A673 (cell line): ENCODE data around the gene UTP3. TPM values are rescaled to one million over a fixed set of nuclear protein-coding genes. Genes with fewer than 3 reads are reported as not detected.
"Not testable (repeated sequence)": the region's sequence is repeated elsewhere in the genome, so short reads cannot be mapped to it uniquely, and the experiment has no call there.

Source experiments
- Bru-seq: library from RNA; stranded (reverse); fragments of 400-500 nt; gene quantifications from one replicate; lab custom pipeline; 2021; lab: Mats Ljungman, UMichigan
- BruChase-seq, 2 experiments: library from RNA; stranded (reverse); fragments of 400-500 nt; gene quantifications; one replicate each; lab custom pipeline; 2021; lab: Mats Ljungman, UMichigan
- BruUV-seq: library from RNA; stranded (reverse); fragments of 400-500 nt; replicated peaks from 2 replicates; lab custom pipeline; 2021; lab: Mats Ljungman, UMichigan
- CTCF ChIA-PET: fragments of 300-600 bp; sonication (Branson Sonifier 250); formaldehyde crosslinking; loops from one replicate; lab custom pipeline; 2022; ENCODE audit warnings: antibody characterized with exemption; lab: Charles Lee
- POLR2A ChIA-PET: fragments of 300-600 bp; sonication (Branson Sonifier 250); formaldehyde crosslinking; loops from one replicate; lab custom pipeline; 2022; ENCODE audit warnings: antibody characterized with exemption; ENCODE audit not compliant: low non-redundant PET; lab: Charles Lee
- DNase-seq: peaks from one replicate; pipeline ENCODE4 v3.0.0-alpha.2; 2015; ENCODE audit warnings: low spot score
- H3K27ac ChIP-seq: fragments of 200-600 bp; sonication (generic); 2 replicates; pipeline ENCODE4 v1.5.1; 2016; ENCODE audit warnings: mixed run types, low read depth, mild to moderate bottlenecking, mixed read lengths, antibody characterized with exemption, low read length; ENCODE audit not compliant: poor library complexity, severe bottlenecking
- H3K27me3 ChIP-seq: fragments of 200-600 bp; sonication (generic); replicated peaks from 2 replicates; pipeline ENCODE4 v1.6.1; 2017; ENCODE audit warnings: mixed run types, low read depth, mild to moderate bottlenecking, mixed read lengths, antibody characterized with exemption, low read length; ENCODE audit not compliant: insufficient read depth, poor library complexity
- H3K36me3 ChIP-seq: fragments of 200-600 bp; sonication (generic); 2 replicates; pipeline ENCODE4 v1.6.1; 2016; ENCODE audit warnings: mixed run types, mild to moderate bottlenecking, mixed read lengths, antibody characterized with exemption, low read length; ENCODE audit not compliant: insufficient read depth, poor library complexity, severe bottlenecking
- H3K4me1 ChIP-seq: fragments of 200-600 bp; sonication (generic); 2 replicates; pipeline ENCODE4 v1.6.1; 2017; ENCODE audit warnings: mixed run types, mild to moderate bottlenecking, mixed read lengths, antibody characterized with exemption, low read length; ENCODE audit not compliant: insufficient read depth, poor library complexity, severe bottlenecking
- H3K4me3 ChIP-seq: fragments of 200-600 bp; sonication (generic); 2 replicates; pipeline ENCODE4 v1.5.1; 2016; ENCODE audit warnings: low read depth, mixed run types, mild to moderate bottlenecking, mixed read lengths, low read length; ENCODE audit not compliant: poor library complexity, severe bottlenecking
- H3K9me3 ChIP-seq: fragments of 200-600 bp; sonication (generic); 2 replicates; pipeline ENCODE4 v1.6.1; 2016; ENCODE audit warnings: mixed run types, low read depth, mild to moderate bottlenecking, mixed read lengths, antibody characterized with exemption, low read length; ENCODE audit not compliant: poor library complexity, severe bottlenecking
- EZH2 ChIP-seq: fragments of 200-600 bp; sonication (generic); IDR thresholded peaks from 2 replicates; pipeline ENCODE4 v1.6.1; 2017; ENCODE audit warnings: borderline replicate concordance, low read depth, mild to moderate bottlenecking, mixed read lengths, antibody characterized with exemption, low read length; ENCODE audit not compliant: poor library complexity, severe bottlenecking
- intact Hi-C: fragments of 100-400 bp; cut with micrococcal nuclease; formaldehyde crosslinking; loops from one replicate; pipeline ENCODE4 v1.10.0; 2022; ENCODE audit not compliant: unreplicated experiment
- long read RNA-seq: library from polyadenylated mRNA; stranded (forward); transcript quantifications from one replicate; pipeline ENCODE4 v2.0.0, GENCODE V29; 2022
- total RNA-seq: library from RNA; stranded (reverse); gene quantifications from 2 replicates; pipeline ENCODE4 v1.2.3, GENCODE V29; 2021
- TF ChIP-seq, protein P1 (sequence below): fragments of 300-800, 200-600 bp; sonication (generic); conservative IDR thresholded peaks from 2 replicates; pipeline ENCODE4 v1.5.1; 2017; ENCODE audit warnings: low read depth, mild to moderate bottlenecking, antibody characterized with exemption, low read length, moderate library complexity, mixed read lengths

Gene UTP3, protein sequence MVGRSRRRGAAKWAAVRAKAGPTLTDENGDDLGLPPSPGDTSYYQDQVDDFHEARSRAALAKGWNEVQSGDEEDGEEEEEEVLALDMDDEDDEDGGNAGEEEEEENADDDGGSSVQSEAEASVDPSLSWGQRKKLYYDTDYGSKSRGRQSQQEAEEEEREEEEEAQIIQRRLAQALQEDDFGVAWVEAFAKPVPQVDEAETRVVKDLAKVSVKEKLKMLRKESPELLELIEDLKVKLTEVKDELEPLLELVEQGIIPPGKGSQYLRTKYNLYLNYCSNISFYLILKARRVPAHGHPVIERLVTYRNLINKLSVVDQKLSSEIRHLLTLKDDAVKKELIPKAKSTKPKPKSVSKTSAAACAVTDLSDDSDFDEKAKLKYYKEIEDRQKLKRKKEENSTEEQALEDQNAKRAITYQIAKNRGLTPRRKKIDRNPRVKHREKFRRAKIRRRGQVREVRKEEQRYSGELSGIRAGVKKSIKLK
- total RNA-seq (16.2 and 17.1 TPM in 2 replicates), Bru-seq, nascent RNA (percentile 88 among the genes with signal in this experiment), BruChase-seq, experiment 1, labeled RNA remaining after a 2-hour chase (percentile 97 among the genes with signal in this experiment), BruChase-seq, experiment 2, labeled RNA remaining after a 6-hour chase (percentile 97 among the genes with signal in this experiment)
- long read RNA-seq, transcript UTP3-201 (1 exons, 2,073 nt): major isoform, 5 of 5 reads
- long read RNA-seq, partial matches to known transcripts: 0 of 5 reads
- long read RNA-seq, other reads (novel, unspliced or antisense): 0 of 5 reads

DNA sequence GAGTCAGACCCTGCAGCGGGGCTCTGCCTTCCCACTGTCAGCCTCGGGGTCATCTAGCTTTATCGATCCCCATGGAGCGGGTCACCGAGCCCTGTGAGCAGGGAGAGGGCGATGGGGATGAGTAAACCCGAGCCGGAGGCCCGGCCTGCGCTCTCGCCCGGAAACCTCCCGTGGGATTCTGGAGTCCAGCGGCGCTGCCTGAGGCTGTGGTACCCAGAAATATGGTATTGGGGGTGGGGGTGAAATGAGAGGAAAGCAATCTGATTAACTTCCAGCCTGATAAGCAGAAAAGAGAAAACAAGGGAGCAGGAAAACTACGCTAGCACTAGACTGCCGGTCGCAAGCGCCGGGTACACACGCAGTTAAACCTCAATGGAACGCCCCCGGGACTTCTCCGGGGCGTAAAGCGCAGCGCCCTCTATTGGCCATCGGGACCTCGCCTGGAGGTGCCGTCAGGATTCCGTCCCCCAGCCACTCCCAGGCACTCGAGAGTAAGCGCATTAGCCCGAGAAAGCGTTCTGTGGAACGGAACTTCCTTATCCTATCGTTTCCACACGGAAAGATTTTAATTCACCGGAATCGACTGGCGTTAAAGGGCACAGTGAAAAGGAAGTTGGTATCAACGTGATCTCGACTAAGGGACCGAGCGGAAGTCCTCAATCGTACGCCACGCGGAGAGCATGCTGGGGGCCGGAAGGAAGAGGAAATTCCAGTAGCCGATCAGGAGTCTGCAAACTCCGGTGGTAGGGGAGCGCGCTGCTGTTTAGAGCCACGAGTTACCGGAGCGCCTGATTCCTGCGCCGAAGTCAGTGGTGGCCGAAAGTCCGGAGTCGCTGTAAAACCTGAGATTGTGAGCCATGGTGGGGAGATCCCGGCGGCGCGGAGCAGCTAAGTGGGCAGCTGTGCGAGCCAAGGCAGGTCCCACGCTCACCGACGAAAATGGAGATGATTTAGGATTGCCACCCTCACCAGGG, at the start of gene UTP3:
TSS of gene UTP3 (plus strand) at position 712 of the 974 bp plus-strand sequence. CDS start at position 858, 146 bp downstream.
- Histone ChIP-seq H3K27ac (peak within 1 kb of the TSS; percentile 86), H3K4me1 (peaks cover 12% of the 10 kb centered on the region), H3K27me3 (no peaks in the 10 kb centered on the region), H3K4me3 (peak within 1 kb of the TSS; percentile 90), H3K9me3 (no peaks in the 10 kb centered on the region), H3K36me3 (no peaks in the 10 kb centered on the region)
- BruUV-seq: TSS peak; percentile 98
- intact Hi-C loops: no loop called here
- TF ChIP-seq, protein P1, sequence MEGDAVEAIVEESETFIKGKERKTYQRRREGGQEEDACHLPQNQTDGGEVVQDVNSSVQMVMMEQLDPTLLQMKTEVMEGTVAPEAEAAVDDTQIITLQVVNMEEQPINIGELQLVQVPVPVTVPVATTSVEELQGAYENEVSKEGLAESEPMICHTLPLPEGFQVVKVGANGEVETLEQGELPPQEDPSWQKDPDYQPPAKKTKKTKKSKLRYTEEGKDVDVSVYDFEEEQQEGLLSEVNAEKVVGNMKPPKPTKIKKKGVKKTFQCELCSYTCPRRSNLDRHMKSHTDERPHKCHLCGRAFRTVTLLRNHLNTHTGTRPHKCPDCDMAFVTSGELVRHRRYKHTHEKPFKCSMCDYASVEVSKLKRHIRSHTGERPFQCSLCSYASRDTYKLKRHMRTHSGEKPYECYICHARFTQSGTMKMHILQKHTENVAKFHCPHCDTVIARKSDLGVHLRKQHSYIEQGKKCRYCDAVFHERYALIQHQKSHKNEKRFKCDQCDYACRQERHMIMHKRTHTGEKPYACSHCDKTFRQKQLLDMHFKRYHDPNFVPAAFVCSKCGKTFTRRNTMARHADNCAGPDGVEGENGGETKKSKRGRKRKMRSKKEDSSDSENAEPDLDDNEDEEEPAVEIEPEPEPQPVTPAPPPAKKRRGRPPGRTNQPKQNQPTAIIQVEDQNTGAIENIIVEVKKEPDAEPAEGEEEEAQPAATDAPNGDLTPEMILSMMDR: peak; percentile 87
- TF ChIP-seq EZH2: no peak
- ChIA-PET POLR2A (no interaction called here), CTCF (interaction anchor here (0.6 kb wide), 1 partner anchor 87 kb away, joined by 3 read pairs; no protein-coding TSS in a partner anchor)
- DNase-seq: peak; percentile 96

DNA sequence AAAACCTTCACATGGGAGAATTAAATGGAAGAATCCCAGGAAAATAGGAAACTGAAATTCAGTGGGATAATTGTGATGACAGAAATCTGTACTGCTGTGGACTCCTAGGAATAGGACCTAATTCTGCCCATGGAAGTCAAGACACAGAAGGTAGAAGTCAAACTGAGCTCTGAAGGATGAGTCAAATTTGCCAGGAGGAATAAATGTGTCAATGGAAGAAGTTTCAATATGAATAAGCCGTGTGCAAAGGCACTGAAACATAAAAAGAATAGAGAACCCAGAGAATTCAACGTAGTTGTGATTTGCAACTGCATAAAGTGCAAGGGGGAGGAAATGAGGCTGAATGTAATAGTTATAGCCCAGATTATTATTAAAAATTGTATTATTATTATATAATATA, 48.1 kb upstream of the UTP3 start:
- POLR2A ChIA-PET: no interaction called here
- peaks cover 11% of the 10 kb centered on the region for H3K4me1 ChIP-seq
- no peak overlapping the region for H3K27ac ChIP-seq
- no peaks in the 10 kb centered on the region for H3K27me3 ChIP-seq
- CTCF ChIA-PET: no interaction called here
- H3K36me3 ChIP-seq: no peaks in the 10 kb centered on the region
- no TSS peak for BruUV-seq
- no peak overlapping the region for H3K4me3 ChIP-seq
- intact Hi-C loops: no loop called here
- no peaks in the 10 kb centered on the region for H3K9me3 ChIP-seq
- no peak for DNase-seq
- no peak for TF ChIP-seq EZH2
- TF ChIP-seq, protein P1: no peak

DNA sequence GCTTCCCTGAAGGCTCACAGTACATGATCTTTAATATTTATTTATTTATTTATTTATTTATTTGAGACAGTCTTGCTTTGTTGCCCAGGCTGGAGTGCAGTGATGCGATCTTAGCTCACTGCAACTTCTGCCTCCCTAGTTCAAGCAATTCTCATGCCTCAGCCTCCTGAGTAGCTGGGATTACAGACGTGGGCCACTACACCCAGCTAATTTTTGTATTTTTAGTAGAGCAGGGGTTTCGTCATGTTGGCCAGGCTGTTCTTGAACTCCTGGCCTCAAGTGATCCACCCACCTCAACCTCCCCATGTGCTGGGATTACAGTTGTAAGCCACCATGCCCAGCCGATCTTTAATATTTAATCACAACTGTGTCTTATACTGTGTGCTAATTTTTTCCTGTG, 37.6 kb upstream of the UTP3 start:
- H3K4me3 ChIP-seq, H3K36me3 ChIP-seq, H3K9me3 ChIP-seq, H3K4me1 ChIP-seq, DNase-seq, H3K27me3 ChIP-seq, POLR2A ChIA-PET, BruUV-seq, H3K27ac ChIP-seq, CTCF ChIA-PET: not testable (repeated sequence)
- intact Hi-C loops: loop anchor here (5.0 kb wide), 1 partner anchor 1062 kb away; no protein-coding TSS in a partner anchor
